OCI-LY3 (cell line): Measurements from ENCODE around the gene AKAP6.

Source experiments
- CTCF ChIP-seq: fragments of 200-600, 300-600 bp; sonication (generic); IDR thresholded peaks from 2 replicates; pipeline ENCODE4 v1.5.1; 2014; ENCODE audit warnings: antibody characterized with exemption, low read length, low read depth
- EZH2phosphoT487 ChIP-seq: fragments of 200-600 bp; shearing (Covaris generic); IDR thresholded peaks from 2 replicates; pipeline ENCODE4 v1.6.1; 2018; ENCODE audit warnings: antibody characterized with exemption, mixed run types, low read depth

- TF ChIP-seq CTCF (no peak), EZH2phosphoT487 (no peak)
Observed at GRCh38 chr14:32584079-32584478, 255.0 kb downstream of the AKAP6 start.
